H9 (cell line): ENCODE data around the gene TGM4. TPM values are rescaled to one million over a fixed set of nuclear protein-coding genes. Genes with fewer than 3 reads are reported as not detected.

Experiments
- DNase-seq: peaks from one replicate; pipeline ENCODE4 v3.0.0-alpha.2; 2017
- H2AFZ ChIP-seq: one replicate; pipeline ENCODE4 v1.6.1; 2013; ENCODE audit warnings: mild to moderate bottlenecking, low read length, control low read depth, moderate library complexity
- H2AK5ac ChIP-seq: 2 replicates; pipeline ENCODE4 v1.6.1; 2013; ENCODE audit warnings: low read length, control low read depth, mixed read lengths; ENCODE audit not compliant: insufficient read length
- H2BK120ac ChIP-seq: one replicate; pipeline ENCODE4 v1.6.1; 2013; ENCODE audit warnings: low read depth, mild to moderate bottlenecking, low read length, control low read depth, inconsistent platforms; ENCODE audit not compliant: poor library complexity, severe bottlenecking
- H2BK12ac ChIP-seq: 2 replicates; pipeline ENCODE4 v1.6.1; 2013; ENCODE audit warnings: low read length, control low read depth, mixed read lengths, low read depth; ENCODE audit not compliant: insufficient read length
- H2BK15ac ChIP-seq: 2 replicates; pipeline ENCODE4 v1.6.1; 2013; ENCODE audit warnings: low read depth, low read length, control low read depth
- H2BK20ac ChIP-seq: one replicate; pipeline ENCODE4 v1.6.1; 2013; ENCODE audit warnings: low read depth, mild to moderate bottlenecking, low read length, control low read depth, inconsistent platforms; ENCODE audit not compliant: poor library complexity, severe bottlenecking
- H2BK5ac ChIP-seq: 2 replicates; pipeline ENCODE4 v1.6.1; 2013; ENCODE audit warnings: low read length, control low read depth, mixed read lengths; ENCODE audit not compliant: insufficient read length
- H3K14ac ChIP-seq: 2 replicates; pipeline ENCODE4 v1.6.1; 2013; ENCODE audit warnings: low read length, control low read depth; ENCODE audit not compliant: insufficient read depth
- H3K18ac ChIP-seq: 2 replicates; pipeline ENCODE4 v1.6.1; 2013; ENCODE audit warnings: low read depth, mild to moderate bottlenecking, mixed read lengths, low read length, control low read depth; ENCODE audit not compliant: insufficient read length
- H3K23ac ChIP-seq: 2 replicates; pipeline ENCODE4 v1.6.1; 2013; ENCODE audit warnings: low read length, control low read depth, mixed read lengths, low read depth; ENCODE audit not compliant: insufficient read length
- H3K23me2 ChIP-seq: 2 replicates; pipeline ENCODE4 v1.6.1; 2013; ENCODE audit warnings: low read depth, mild to moderate bottlenecking, mixed read lengths, low read length, control low read depth; ENCODE audit not compliant: insufficient read length, poor library complexity, severe bottlenecking
- H3K27ac ChIP-seq: 2 replicates; pipeline ENCODE4 v1.5.1; 2013; ENCODE audit warnings: low read length, control low read depth, mixed read lengths, low read depth; ENCODE audit not compliant: insufficient read length
- H3K27me3 ChIP-seq: 2 replicates; pipeline ENCODE4 v1.6.1; 2013; ENCODE audit warnings: low read length, control low read depth, inconsistent platforms; ENCODE audit not compliant: insufficient read depth
- H3K4ac ChIP-seq: 2 replicates; pipeline ENCODE4 v1.6.1; 2013; ENCODE audit warnings: low read depth, mild to moderate bottlenecking, control low read depth, inconsistent platforms, low read length, moderate library complexity
- H3K4me1 ChIP-seq: 2 replicates; pipeline ENCODE4 v1.6.1; 2013; ENCODE audit warnings: low read length, control low read depth, inconsistent platforms; ENCODE audit not compliant: insufficient read depth
- H3K4me2 ChIP-seq: 2 replicates; pipeline ENCODE4 v1.6.1; 2013; ENCODE audit warnings: low read length, control low read depth, mixed read lengths; ENCODE audit not compliant: insufficient read length, insufficient read depth
- H3K56ac ChIP-seq: 2 replicates; pipeline ENCODE4 v1.6.1; 2013; ENCODE audit warnings: low read depth, mild to moderate bottlenecking, mixed read lengths, low read length, control low read depth; ENCODE audit not compliant: insufficient read length
- H3K79me1 ChIP-seq: 2 replicates; pipeline ENCODE4 v1.6.1; 2013; ENCODE audit warnings: low read depth, mild to moderate bottlenecking, moderate library complexity, low read length, control low read depth, inconsistent platforms; ENCODE audit not compliant: insufficient read depth, poor library complexity, severe bottlenecking
- H3K79me2 ChIP-seq: 2 replicates; pipeline ENCODE4 v1.6.1; 2013; ENCODE audit warnings: low read length, control low read depth, inconsistent platforms; ENCODE audit not compliant: insufficient read depth
- H3K9ac ChIP-seq: 2 replicates; pipeline ENCODE4 v1.6.1; 2013; ENCODE audit warnings: low read length, control low read depth, mixed read lengths; ENCODE audit not compliant: insufficient read length; ENCODE audit errors: extremely low read depth
- H3K9me3 ChIP-seq: one replicate; pipeline ENCODE4 v1.6.1; 2013; ENCODE audit warnings: low read depth, low read length, inconsistent platforms; ENCODE audit not compliant: control insufficient read depth
- H3T11ph ChIP-seq: one replicate; pipeline ENCODE4 v1.6.1; 2013; ENCODE audit warnings: mild to moderate bottlenecking, low read length, control low read depth, inconsistent platforms
- H4K20me1 ChIP-seq: one replicate; pipeline ENCODE4 v1.6.1; 2013; ENCODE audit not compliant: control insufficient read depth, insufficient read length, insufficient read depth
- H4K5ac ChIP-seq: 2 replicates; pipeline ENCODE4 v1.6.1; 2013; ENCODE audit warnings: low read depth, mild to moderate bottlenecking, mixed read lengths, low read length, control low read depth; ENCODE audit not compliant: insufficient read length
- H4K8ac ChIP-seq: replicated peaks from 2 replicates; pipeline ENCODE4 v1.6.1; 2013; ENCODE audit warnings: low read length, control low read depth, mixed read lengths, low read depth; ENCODE audit not compliant: insufficient read length
- H4K91ac ChIP-seq: 2 replicates; pipeline ENCODE4 v1.6.1; 2013; ENCODE audit warnings: low read depth, mild to moderate bottlenecking, moderate library complexity, mixed read lengths, low read length, control low read depth; ENCODE audit not compliant: insufficient read length
- H3K27ac Mint-ChIP-seq, 3 experiments: 2 replicates in 2 of 3; 3 replicates in 1 of 3; pipeline ENCODE4 v1.8.0; 2020 to 2021; ENCODE audit warnings: mixed read lengths in 3 of 3, mild to moderate bottlenecking in 1 of 3, moderate library complexity in 1 of 3
- H3K27me3 Mint-ChIP-seq: 2 replicates; pipeline ENCODE4 v1.8.0; 2021; ENCODE audit warnings: low read depth, mild to moderate bottlenecking, moderate library complexity, mixed read lengths
- H3K36me3 Mint-ChIP-seq, 3 experiments: 2 replicates in 2 of 3; 3 replicates in 1 of 3; pipeline ENCODE4 v1.8.0; 2020 to 2021; ENCODE audit warnings: low read depth in 3 of 3, mixed read lengths in 3 of 3; ENCODE audit not compliant: insufficient read depth in 1 of 3
- H3K4me1 Mint-ChIP-seq, 2 experiments: 2 replicates each; pipeline ENCODE4 v1.8.0; 2020; ENCODE audit warnings: mixed read lengths in 2 of 2
- H3K4me3 Mint-ChIP-seq, 2 experiments: 2 replicates in 1 of 2; 3 replicates in 1 of 2; pipeline ENCODE4 v1.8.0; 2020 to 2021; ENCODE audit warnings: mild to moderate bottlenecking in 2 of 2, mixed read lengths in 2 of 2, moderate library complexity in 1 of 2
- H3K9me3 Mint-ChIP-seq, 2 experiments: 2 replicates in 1 of 2; 3 replicates in 1 of 2; pipeline ENCODE4 v1.8.0; 2020; ENCODE audit warnings: mild to moderate bottlenecking in 2 of 2, mixed read lengths in 2 of 2, moderate library complexity in 1 of 2
- WGBS: extraction: QIAGEN DNeasy Blood & Tissue Kit; methylation state at CpG from one replicate; pipeline ENCODE4 v1.1.7; 2013; ENCODE audit warnings: missing lambda C conversion rate, low lambda C conversion rate, mixed read lengths; ENCODE audit not compliant: insufficient read length; ENCODE audit errors: extremely low coverage; 5-methylcytosine and 5-hydroxymethylcytosine counted together
- total RNA-seq: library from RNA; stranded (reverse); gene quantifications from 2 replicates; pipeline ENCODE4 v1.2.1, GENCODE V29; 2021
- TF ChIP-seq, protein P1 (sequence below): fragments of 200-600 bp; sonication (generic); conservative IDR thresholded peaks from 3 replicates; pipeline ENCODE4 v1.8.0; 2021; ENCODE audit warnings: antibody characterized with exemption, mild to moderate bottlenecking

TGM4 gene
- total RNA-seq, 1 experiment from 2014 or later = not detected

DNA sequence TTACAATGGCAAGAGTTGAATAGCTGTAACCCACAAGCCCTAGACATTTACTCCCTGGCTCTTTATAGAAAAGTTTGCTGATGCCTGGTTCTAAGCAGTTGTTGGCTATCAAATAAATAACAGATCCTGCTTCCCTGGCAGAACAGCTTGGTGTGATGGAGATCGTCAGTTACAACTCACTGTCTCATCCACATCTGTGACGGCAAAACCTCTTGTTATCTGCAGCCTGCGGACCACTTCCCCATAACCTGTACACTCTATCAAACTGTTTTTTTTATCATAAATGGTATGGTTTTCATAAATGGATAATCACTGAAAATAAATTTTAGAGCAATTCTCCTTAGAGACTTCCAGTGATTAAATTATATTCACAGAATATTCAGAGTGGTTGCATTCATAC, 87.5 kb downstream of the TGM4 start:
- no peak overlapping the region for H2BK120ac ChIP-seq
- no peak overlapping the region for H2BK15ac ChIP-seq
- H2AK5ac ChIP-seq = no peak overlapping the region
- H4K20me1 ChIP-seq = no peaks in the 10 kb centered on the region
- H2BK12ac ChIP-seq = no peak overlapping the region
- H3K4me2 ChIP-seq = no peak overlapping the region
- H3K23me2 ChIP-seq = no peaks in the 10 kb centered on the region
- TF ChIP-seq, protein P1, sequence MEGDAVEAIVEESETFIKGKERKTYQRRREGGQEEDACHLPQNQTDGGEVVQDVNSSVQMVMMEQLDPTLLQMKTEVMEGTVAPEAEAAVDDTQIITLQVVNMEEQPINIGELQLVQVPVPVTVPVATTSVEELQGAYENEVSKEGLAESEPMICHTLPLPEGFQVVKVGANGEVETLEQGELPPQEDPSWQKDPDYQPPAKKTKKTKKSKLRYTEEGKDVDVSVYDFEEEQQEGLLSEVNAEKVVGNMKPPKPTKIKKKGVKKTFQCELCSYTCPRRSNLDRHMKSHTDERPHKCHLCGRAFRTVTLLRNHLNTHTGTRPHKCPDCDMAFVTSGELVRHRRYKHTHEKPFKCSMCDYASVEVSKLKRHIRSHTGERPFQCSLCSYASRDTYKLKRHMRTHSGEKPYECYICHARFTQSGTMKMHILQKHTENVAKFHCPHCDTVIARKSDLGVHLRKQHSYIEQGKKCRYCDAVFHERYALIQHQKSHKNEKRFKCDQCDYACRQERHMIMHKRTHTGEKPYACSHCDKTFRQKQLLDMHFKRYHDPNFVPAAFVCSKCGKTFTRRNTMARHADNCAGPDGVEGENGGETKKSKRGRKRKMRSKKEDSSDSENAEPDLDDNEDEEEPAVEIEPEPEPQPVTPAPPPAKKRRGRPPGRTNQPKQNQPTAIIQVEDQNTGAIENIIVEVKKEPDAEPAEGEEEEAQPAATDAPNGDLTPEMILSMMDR = no peak
- H4K8ac ChIP-seq = no peak overlapping the region
- H3K27ac ChIP-seq = no peak overlapping the region
- no peak overlapping the region for H3K4ac ChIP-seq
- Mint-ChIP-seq H3K27ac (no peak overlapping the region), H3K36me3 (peaks cover under 1 to 10% (median 6%) of the 10 kb centered on the region in 3 experiments; a peak in 4 of 7 replicates), H3K4me1 (peaks cover 8 to 13% of the 10 kb centered on the region in 2 experiments), H3K27me3 (no peaks in the 10 kb centered on the region), H3K4me3 (no peak overlapping the region), H3K9me3 (no peaks in the 10 kb centered on the region)
- no peaks in the 10 kb centered on the region for H3K9me3 ChIP-seq
- no peak for DNase-seq
- H3K18ac ChIP-seq = no peak overlapping the region
- no peaks in the 10 kb centered on the region for H3K27me3 ChIP-seq
- H3K56ac ChIP-seq = no peak overlapping the region
- H3K14ac ChIP-seq = no peak overlapping the region
- H3T11ph ChIP-seq = no peak overlapping the region
- no peak overlapping the region for H4K91ac ChIP-seq
- no peak overlapping the region for H4K5ac ChIP-seq
- no CpG with 5 or more reads among the region's 3 CpGs for WGBS
- H3K9ac ChIP-seq = no peak overlapping the region
- H2BK5ac ChIP-seq = no peak overlapping the region
- no peak overlapping the region for H3K23ac ChIP-seq
- no peak overlapping the region for H2AFZ ChIP-seq
- H3K79me1 ChIP-seq = no peaks in the 10 kb centered on the region
- no peak overlapping the region for H2BK20ac ChIP-seq
- no peaks in the 10 kb centered on the region; the same call in 1 of the 2 replicates for H3K4me1 ChIP-seq
- peaks cover 4% of the 10 kb centered on the region; the same call in 1 of the 2 replicates for H3K79me2 ChIP-seq
